GM21390 (cell line): Measurements from ENCODE around the gene CMC1.

Source experiments
- ATAC-seq: cut with Tn5 transposase; IDR thresholded peaks from one replicate; pipeline ENCODE4 v1.9.1; 2021; ENCODE audit not compliant: unreplicated experiment

The CMC1 gene

DNA sequence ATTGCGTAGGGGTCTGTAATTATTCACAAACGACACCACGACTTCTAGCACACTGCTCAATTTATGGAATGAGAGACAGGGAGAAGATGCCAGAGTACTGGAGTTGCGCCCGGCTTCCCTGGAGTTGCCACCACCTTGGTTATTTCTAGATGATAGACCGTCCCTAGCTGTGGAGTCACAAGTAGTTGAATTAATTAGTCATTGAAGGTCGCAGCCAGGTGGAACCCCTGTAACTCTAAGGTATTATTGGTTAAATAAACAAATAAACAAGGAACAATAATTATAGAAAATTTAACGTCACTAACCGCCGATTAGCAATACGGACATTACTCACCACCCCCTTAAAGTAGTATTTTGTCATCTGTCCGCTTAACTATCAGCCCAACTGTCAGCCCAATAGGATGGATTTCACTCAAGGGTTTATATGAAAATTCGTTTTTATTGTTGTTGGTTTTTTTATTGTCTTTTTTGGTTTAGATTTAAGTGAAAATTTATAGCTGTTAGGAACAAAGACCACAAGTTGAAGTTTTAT lies 108.1 kb downstream of the CMC1 start:
- ATAC-seq, result no peak
